HG03108 (cell line): Measurements from ENCODE around the gene USP31.

ENCODE experiments used
- ATAC-seq: cut with Tn5 transposase; IDR thresholded peaks from one replicate; pipeline ENCODE4 v1.9.1; 2021; ENCODE audit warnings: moderate library complexity; ENCODE audit not compliant: unreplicated experiment

USP31 gene

GRCh38 chr16:23066676-23067075 is 82.6 kb downstream of the USP31 start:
- no peak for ATAC-seq

- no peak for ATAC-seq
Observed at GRCh38 chr16:23064639-23065038, 84.6 kb downstream of the USP31 start.

- no peak for ATAC-seq
Observed at GRCh38 chr16:23062524-23062923, 86.7 kb downstream of the USP31 start.

DNA sequence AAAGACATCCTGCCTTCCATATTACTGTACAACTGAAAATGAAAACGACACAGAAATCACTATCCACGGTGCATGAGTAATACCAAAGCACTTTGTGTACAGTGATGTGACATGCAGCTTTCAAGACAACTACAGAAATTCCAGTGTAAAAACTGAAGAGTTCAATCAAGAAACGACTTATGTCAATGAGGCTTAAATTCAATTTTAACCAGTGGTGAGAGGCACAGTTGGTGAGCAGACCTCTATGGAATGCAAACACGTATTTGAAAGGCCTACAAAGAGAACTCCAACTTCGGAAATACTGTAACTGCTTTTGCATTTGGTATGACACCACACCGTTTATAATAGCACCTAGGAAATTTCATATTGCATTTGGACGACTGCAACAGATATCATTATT is 87.6 kb downstream of the USP31 start:
- ATAC-seq: no peak

GRCh38 chr16:23060458-23061320 is 88.6 kb downstream of the USP31 start:
- no peak for ATAC-seq

DNA sequence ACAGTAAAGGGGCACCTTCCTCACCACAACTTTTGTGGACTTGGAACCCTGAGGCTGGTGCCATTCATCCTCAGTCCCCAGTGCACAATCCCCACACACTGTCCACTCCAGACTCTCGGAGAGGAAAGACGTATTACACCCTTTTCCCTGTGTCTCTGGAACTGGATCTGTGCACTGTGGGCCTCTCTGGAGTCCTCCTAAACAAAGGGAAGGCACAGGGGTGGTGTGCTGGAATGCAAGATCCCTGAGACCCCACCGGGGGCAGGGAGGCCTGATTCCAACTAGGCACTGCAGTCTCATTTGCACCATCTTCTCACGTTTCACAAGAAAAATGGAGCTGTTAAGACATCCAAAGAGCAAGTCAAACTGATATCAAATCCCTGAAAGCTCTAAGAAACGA is 89.8 kb downstream of the USP31 start:
- no peak for ATAC-seq

- no peak for ATAC-seq
Observed at GRCh38 chr16:23058576-23058975, 90.7 kb downstream of the USP31 start.

DNA sequence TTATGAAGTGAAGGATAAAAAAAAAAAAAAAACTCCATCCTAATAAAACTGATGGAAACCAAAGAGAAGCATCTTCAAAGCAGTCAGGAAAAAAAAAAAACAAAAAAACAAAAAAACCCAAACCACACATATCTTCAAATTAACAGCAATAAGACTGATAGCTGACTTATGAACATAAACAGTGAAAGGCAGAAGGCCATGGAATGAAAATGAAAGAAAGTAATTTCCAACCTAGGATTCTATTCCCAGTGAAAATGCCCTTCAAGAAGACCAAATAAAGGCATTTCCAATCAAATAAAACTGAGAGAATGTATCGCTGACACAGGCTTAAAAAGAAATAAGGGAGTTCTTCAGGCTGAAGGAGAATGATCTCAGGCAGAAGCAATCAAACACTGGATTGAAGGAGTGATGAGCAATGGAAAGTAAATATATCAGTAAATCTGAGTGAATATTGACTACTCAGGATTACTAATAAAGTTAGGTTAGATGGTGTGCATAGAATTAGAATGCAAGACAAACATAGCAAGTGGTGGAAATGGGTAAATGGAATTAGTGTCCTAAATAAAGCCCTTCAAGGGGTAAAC is 92.1 kb downstream of the USP31 start:
- ATAC-seq: no peak

DNA sequence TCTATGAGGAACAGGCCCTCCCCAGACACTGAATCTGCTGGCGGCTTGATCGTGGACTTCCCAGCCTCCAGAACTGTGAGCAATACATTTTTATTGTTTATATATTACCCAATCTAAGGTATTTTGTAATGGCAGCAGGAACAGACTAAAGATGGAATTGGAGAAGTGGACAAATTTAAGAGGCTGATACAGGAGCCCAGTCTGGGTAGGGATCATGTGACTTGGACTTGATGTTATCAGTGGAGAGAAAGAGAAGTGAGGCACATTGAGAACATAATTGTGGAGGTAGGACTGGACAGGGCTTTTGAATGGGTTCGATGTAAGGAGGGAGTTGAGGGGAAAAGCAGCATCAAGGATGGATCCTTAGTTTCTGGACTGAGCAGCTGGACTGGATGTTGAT is 93.8 kb downstream of the USP31 start:
- no peak for ATAC-seq

DNA sequence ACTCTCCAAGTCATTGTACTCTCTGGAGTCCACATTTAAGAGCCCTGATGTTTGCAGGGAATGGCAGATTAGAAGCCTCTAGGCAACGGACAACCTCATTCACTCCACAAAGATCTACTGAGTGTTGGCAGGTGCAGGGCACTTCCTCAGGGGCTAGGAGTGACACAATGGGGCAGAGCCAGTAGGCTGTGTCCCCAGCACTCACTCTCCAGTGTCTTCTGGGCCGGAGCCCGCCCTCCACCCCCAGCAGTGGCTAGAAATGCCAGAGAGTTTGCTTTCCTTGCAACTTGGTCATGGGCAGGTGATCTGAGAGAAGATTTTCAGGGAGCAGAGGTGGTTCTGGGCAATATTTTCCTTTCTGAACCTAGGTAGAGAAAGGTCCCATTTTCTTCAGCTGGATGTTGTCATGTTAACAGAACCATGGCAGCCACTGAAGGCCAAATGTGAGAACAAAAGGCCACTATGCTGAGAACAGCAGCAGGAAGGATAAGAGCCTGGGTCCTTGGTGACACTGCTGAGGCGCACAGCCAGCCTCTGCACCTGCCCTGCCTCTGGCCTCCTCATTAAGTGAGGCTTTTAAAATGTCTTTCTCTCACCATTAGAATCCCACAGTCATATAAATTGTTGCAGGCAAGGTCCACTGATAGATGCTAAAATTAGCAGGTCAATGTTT is 96.2 kb downstream of the USP31 start:
- no peak for ATAC-seq

DNA sequence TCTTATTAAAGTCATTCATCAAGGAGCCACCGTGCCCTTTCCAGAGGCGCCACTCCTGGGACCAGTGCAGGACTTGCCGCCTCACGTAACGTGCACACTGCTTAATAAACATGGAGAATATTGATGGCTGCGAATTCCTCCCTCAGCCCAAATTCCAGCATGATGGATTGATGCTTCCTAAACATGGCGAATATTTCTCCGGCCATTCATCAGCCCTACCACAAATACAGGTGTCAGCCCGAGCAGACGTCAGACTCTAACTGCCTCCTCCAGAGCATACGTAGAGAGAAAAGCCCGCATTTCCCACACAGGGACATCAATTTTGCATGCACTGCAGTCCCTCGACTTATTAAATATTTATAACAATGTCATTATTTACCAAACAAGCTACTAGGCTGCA is 97.0 kb downstream of the USP31 start:
- ATAC-seq: no peak

DNA sequence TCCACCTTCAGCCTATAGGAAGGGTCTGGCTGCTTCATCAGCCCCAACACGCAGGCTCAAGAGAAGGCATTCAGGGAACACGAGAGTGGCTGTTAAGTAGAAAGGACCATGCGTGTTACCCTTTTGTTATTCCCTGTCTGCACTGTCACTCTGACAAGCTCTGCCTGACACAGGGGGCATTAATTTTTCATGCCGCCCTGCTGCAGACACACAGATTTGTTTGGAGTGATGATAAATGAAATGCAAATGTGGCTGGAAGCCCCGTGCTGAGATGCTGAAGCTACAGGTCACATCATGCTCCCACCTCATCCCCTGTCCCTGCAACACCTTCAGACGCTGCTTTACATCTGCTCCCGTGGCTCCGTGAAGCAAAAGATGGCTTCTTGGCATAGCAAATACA is 97.7 kb downstream of the USP31 start:
- no peak for ATAC-seq

GRCh38 chr16:23048164-23048563 is 101.1 kb downstream of the USP31 start:
- ATAC-seq: no peak

DNA sequence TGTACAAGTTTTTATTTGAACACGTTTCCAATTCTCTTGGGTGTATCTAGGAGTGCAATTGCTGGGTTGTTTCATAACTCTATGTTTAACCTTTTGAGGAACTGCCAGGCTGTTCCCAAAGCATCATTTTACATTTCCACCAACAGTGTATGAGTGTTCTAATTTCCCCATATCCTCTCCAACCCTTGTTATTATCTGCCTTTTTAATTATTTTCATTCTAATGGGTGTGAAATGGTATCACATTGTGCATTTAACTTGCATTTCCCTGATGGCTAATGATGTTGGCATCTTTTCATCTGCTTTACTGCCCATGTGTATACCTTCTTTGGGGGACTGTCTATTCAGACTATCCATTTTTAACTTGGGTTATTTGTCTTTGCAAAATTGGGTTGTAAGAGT is 104.2 kb downstream of the USP31 start:
- ATAC-seq: no peak

- ATAC-seq: no peak
Observed at GRCh38 chr16:23040246-23040645, 109.0 kb downstream of the USP31 start.

GRCh38 chr16:23039118-23039517 is 110.1 kb downstream of the USP31 start:
- no peak for ATAC-seq

- ATAC-seq: no peak
Observed at GRCh38 chr16:23035240-23035639, 114.0 kb downstream of the USP31 start.

DNA sequence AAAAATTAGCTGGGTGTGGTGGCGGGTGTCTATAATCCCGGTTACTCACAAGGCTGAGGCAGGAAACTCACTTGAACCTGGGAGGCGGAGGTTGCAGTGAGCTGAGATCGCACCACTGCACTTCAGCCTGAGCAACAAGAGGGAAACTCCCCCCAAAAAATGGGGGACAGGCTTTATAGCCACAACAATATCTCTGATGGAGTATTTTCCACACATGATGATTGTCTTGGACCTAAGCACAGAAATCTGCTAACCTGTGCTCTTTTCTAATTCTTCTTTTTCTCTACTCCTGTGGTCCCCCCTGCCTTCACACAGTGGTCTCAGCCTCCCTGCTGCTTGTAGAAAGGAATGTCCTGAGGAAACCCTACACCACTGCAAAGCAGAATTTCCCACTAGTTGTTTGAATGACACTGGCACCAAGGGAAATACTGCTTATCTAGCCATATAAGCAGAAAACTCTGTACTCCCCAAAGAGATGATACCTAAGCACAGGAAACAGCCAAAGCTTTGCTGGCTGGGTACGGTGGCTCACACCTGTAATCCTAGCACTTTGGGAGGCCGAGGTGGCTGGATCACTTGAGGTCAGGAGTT is 117.6 kb downstream of the USP31 start:
- ATAC-seq: no peak

DNA sequence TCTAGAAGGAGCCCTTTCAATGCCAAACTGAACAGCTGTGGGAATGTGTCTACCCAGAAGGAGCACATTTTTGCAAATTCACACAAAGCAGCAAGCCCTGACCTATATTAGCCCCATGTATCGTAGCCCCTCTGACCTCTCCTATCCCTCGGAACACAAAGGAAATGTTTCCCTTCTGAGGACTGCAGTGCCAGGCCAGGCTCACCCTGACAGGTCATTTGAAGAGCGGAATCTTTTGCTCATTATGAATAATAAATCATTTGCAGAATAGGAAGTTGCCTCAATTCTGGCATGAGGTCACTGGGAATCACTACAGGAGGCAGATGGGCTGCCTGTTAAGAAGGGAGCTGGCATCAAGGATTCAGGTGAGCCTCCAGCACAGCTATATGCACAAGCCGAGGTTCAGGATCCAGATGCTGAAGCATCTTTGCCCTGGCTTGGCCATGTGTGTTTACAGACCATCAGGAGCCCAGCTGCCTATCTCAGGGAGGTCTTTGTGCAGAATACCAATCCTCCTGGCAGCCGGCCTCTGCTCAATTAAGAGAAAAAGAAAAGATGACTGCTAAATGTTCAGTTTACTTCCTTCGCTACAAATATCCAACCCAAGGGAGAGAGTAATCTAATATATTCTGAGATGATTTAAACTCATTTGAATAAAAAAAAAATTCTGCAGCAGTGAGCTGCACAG is 119.4 kb downstream of the USP31 start:
- ATAC-seq: no peak

GRCh38 chr16:23027386-23027785 is 121.9 kb downstream of the USP31 start:
- ATAC-seq: no peak

- no peak for ATAC-seq
Observed at GRCh38 chr16:23026784-23027362, 122.4 kb downstream of the USP31 start.
